H1 (cell line): ENCODE data around the gene CALR. TPM values are rescaled to one million over a fixed set of nuclear protein-coding genes. Genes with fewer than 3 reads are reported as not detected.

ENCODE experiments used
- CTCF ChIA-PET: fragments of 300-600 bp; sonication (Branson Sonifier 250); formaldehyde crosslinking; loops from one replicate; lab custom pipeline; 2021; ENCODE audit not compliant: partially characterized antibody; lab: Charles Lee
- POLR2A ChIA-PET: fragments of 300-600 bp; sonication (Branson Sonifier 250); formaldehyde crosslinking; loops from one replicate; lab custom pipeline; 2021; ENCODE audit warnings: inconsistent platforms; ENCODE audit not compliant: partially characterized antibody; lab: Charles Lee
- DNase-seq, 2 experiments: peaks; one replicate each; pipeline versions ENCODE4 v3.0.0 to v3.0.0-alpha.2; 2010 to 2022; ENCODE audit warnings: low spot score in 2 of 2, low read depth in 1 of 2, mixed read lengths in 1 of 2
- FAIRE-seq: peaks from 2 replicates; lab custom pipeline; 2011; peaks lifted over from hg19 to GRCh38; lab: Jason Lieb, UNC
- H2AFZ ChIP-seq: 2 replicates; pipeline ENCODE4 v1.8.1; 2012; ENCODE audit warnings: low read length, inconsistent platforms
- H2AK5ac ChIP-seq: 2 replicates; pipeline ENCODE4 v1.6.1; 2013; ENCODE audit warnings: low read depth, low read length
- H2BK120ac ChIP-seq: replicated peaks from 2 replicates; pipeline ENCODE3; 2013; ENCODE audit warnings: low read depth, low read length, inconsistent platforms
- H2BK12ac ChIP-seq: 2 replicates; pipeline ENCODE4 v1.6.1; 2013; ENCODE audit warnings: low read depth, low read length
- H2BK15ac ChIP-seq: 2 replicates; pipeline ENCODE4 v1.6.1; 2013; ENCODE audit warnings: low read length
- H2BK20ac ChIP-seq: 2 replicates; pipeline ENCODE4 v1.6.1; 2013; ENCODE audit warnings: low read length
- H2BK5ac ChIP-seq: 2 replicates; pipeline ENCODE4 v1.6.1; 2013; ENCODE audit warnings: low read depth, low read length
- H3K14ac ChIP-seq: 2 replicates; pipeline ENCODE4 v1.6.1; 2013; ENCODE audit warnings: inconsistent platforms; ENCODE audit not compliant: insufficient read length
- H3K18ac ChIP-seq: 2 replicates; pipeline ENCODE4 v1.6.1; 2013; ENCODE audit warnings: low read length; ENCODE audit errors: extremely low read depth
- H3K23ac ChIP-seq: 2 replicates; pipeline ENCODE4 v1.6.1; 2013; ENCODE audit warnings: inconsistent platforms; ENCODE audit not compliant: insufficient read length
- H3K23me2 ChIP-seq: 2 replicates; pipeline ENCODE4 v1.6.1; 2013; ENCODE audit warnings: low read depth, low read length
- H3K27ac ChIP-seq: 2 replicates; pipeline ENCODE4 v1.6.1; 2011; ENCODE audit warnings: low read depth, low read length, inconsistent platforms
- H3K27me3 ChIP-seq, 4 experiments: replicated peaks in 1 of 4; 1 replicate in 1 of 4; 2 replicates in 3 of 4; pipeline versions ENCODE4 v1.6.1 to v1.8.1; 2011 to 2013; ENCODE audit warnings: low read length in 3 of 4, mild to moderate bottlenecking in 3 of 4, inconsistent platforms in 2 of 4, mixed read lengths in 2 of 4, moderate library complexity in 1 of 4; ENCODE audit not compliant: control insufficient read depth in 3 of 4, insufficient read depth in 3 of 4; ENCODE audit errors: extremely low read depth in 1 of 4
- H3K36me3 ChIP-seq, 4 experiments: 2 replicates each; pipeline versions ENCODE4 v1.6.1 to v1.8.1; 2011 to 2013; ENCODE audit warnings: mild to moderate bottlenecking in 4 of 4, low read length in 3 of 4, moderate library complexity in 2 of 4, control low read depth in 1 of 4, inconsistent platforms in 1 of 4; ENCODE audit not compliant: insufficient read depth in 4 of 4, control insufficient read depth in 2 of 4
- H3K4ac ChIP-seq: replicated peaks from 2 replicates; pipeline ENCODE3; 2013; ENCODE audit warnings: low read length, low read depth, mixed read lengths, inconsistent platforms; ENCODE audit not compliant: insufficient read length
- H3K4me1 ChIP-seq, 4 experiments: replicated peaks in 1 of 4; 1 replicate in 1 of 4; 2 replicates in 3 of 4; pipeline versions ENCODE4 v1.6.1 to v1.8.1; 2011 to 2013; ENCODE audit warnings: low read length in 3 of 4, inconsistent platforms in 2 of 4, mixed read lengths in 1 of 4; ENCODE audit not compliant: insufficient read depth in 4 of 4, control insufficient read depth in 3 of 4
- H3K4me2 ChIP-seq, 2 experiments: 2 replicates each; pipeline versions ENCODE4 v1.6.1 to v1.8.1; 2011 to 2013; ENCODE audit warnings: low read depth in 2 of 2, low read length in 2 of 2, control low read depth in 1 of 2, inconsistent platforms in 1 of 2, mild to moderate bottlenecking in 1 of 2; ENCODE audit not compliant: insufficient read depth in 1 of 2
- H3K4me3 ChIP-seq, 4 experiments: fragments of 200-600, 300-600 bp in 1 of 4; sonication (generic), shearing (Covaris generic), sonication (Bioruptor Twin) in 1 of 4; 2 replicates each; pipeline versions ENCODE4 v1.5.1 to v1.8.1; 2011 to 2016; ENCODE audit warnings: low read length in 4 of 4, low read depth in 3 of 4, control low read depth in 2 of 4, inconsistent platforms in 2 of 4, mild to moderate bottlenecking in 2 of 4, mixed read lengths in 1 of 4, moderate library complexity in 1 of 4; ENCODE audit not compliant: insufficient read depth in 2 of 4; ENCODE audit errors: extremely low read depth in 1 of 4
- H3K56ac ChIP-seq: replicated peaks from 2 replicates; pipeline ENCODE3; 2013; ENCODE audit warnings: low read depth, mild to moderate bottlenecking, mixed read lengths, low read length, inconsistent platforms; ENCODE audit not compliant: insufficient read length
- H3K79me1 ChIP-seq: 2 replicates; pipeline ENCODE4 v1.6.1; 2013; ENCODE audit warnings: low read depth, low read length, control low read depth
- H3K79me2 ChIP-seq, 2 experiments: 2 replicates each; pipeline versions ENCODE4 v1.6.1 to v1.8.1; 2012 to 2013; ENCODE audit warnings: low read length in 2 of 2, mild to moderate bottlenecking in 2 of 2, inconsistent platforms in 1 of 2; ENCODE audit not compliant: insufficient read depth in 2 of 2, control insufficient read depth in 1 of 2
- H3K9ac ChIP-seq, 4 experiments: replicated peaks in 1 of 4; 1 replicate in 1 of 4; 2 replicates in 3 of 4; pipeline versions ENCODE4 v1.6.1 to v1.8.1; 2011 to 2013; ENCODE audit warnings: low read depth in 3 of 4, low read length in 3 of 4, control low read depth in 2 of 4, mild to moderate bottlenecking in 2 of 4, moderate library complexity in 2 of 4, inconsistent platforms in 1 of 4; ENCODE audit errors: extremely low read depth in 1 of 4
- H3K9me3 ChIP-seq, 2 experiments: 2 replicates each; pipeline versions ENCODE4 v1.6.1 to v1.8.1; 2012 to 2013; ENCODE audit warnings: mild to moderate bottlenecking in 2 of 2, moderate library complexity in 2 of 2, control low read depth in 1 of 2, inconsistent platforms in 1 of 2, low read depth in 1 of 2, low read length in 1 of 2, mixed read lengths in 1 of 2; ENCODE audit not compliant: insufficient read depth in 2 of 2
- H4K20me1 ChIP-seq, 2 experiments: replicated peaks in 1 of 2; 2 replicates each; pipeline versions ENCODE3 to v1.8.1; 2011 to 2013; ENCODE audit warnings: inconsistent platforms in 2 of 2, low read length in 2 of 2, mild to moderate bottlenecking in 1 of 2; ENCODE audit not compliant: insufficient read depth in 2 of 2, control insufficient read depth in 1 of 2
- H4K5ac ChIP-seq: 2 replicates; pipeline ENCODE4 v1.6.1; 2013; ENCODE audit warnings: low read length, low read depth, mixed read lengths, inconsistent platforms; ENCODE audit not compliant: insufficient read length
- H4K8ac ChIP-seq: 2 replicates; pipeline ENCODE4 v1.8.0; 2013; ENCODE audit warnings: mild to moderate bottlenecking, moderate library complexity, low read length, inconsistent platforms; ENCODE audit not compliant: insufficient read depth; ENCODE audit errors: extremely low read depth
- H4K91ac ChIP-seq: replicated peaks from 2 replicates; pipeline ENCODE3; 2013; ENCODE audit warnings: low read length, mixed read lengths, inconsistent platforms; ENCODE audit not compliant: insufficient read length
- BCL11A ChIP-seq, 2 experiments: IDR thresholded peaks; one replicate each; pipeline ENCODE4 v1.6.1; 2011; ENCODE audit warnings: low read depth in 2 of 2, low read length in 2 of 2, mild to moderate bottlenecking in 2 of 2
- CEBPB ChIP-seq: IDR thresholded peaks from 2 replicates; pipeline ENCODE4 v1.6.1; 2012; ENCODE audit warnings: low read depth, low read length
- CREB1 ChIP-seq: IDR thresholded peaks from 2 replicates; pipeline ENCODE4 v1.6.1; 2012; ENCODE audit warnings: inconsistent platforms
- EP300 ChIP-seq, 2 experiments: IDR thresholded peaks; 1 replicate in 1 of 2; 2 replicates in 1 of 2; pipeline ENCODE4 v1.6.1; 2011 to 2012; ENCODE audit warnings: low read depth in 2 of 2, low read length in 2 of 2, mild to moderate bottlenecking in 2 of 2, borderline replicate concordance in 1 of 2, inconsistent platforms in 1 of 2, moderate library complexity in 1 of 2
- EZH2 ChIP-seq: fragments of 200-600 bp; sonication (generic); IDR thresholded peaks from 2 replicates; pipeline ENCODE4 v1.7.1; 2012; ENCODE audit warnings: low read depth, mild to moderate bottlenecking, moderate library complexity, low read length, inconsistent platforms; ENCODE audit not compliant: severe bottlenecking
- HDAC6 ChIP-seq: IDR thresholded peaks from one replicate; pipeline ENCODE4 v1.7.1; 2012; ENCODE audit warnings: low read depth, mild to moderate bottlenecking, inconsistent platforms, low read length, moderate library complexity
- MAFK ChIP-seq: IDR thresholded peaks from 2 replicates; pipeline ENCODE4 v1.6.1; 2012; ENCODE audit warnings: low read depth, mild to moderate bottlenecking, improper control_type of control experiment, low read length
- POLR2AphosphoS5 ChIP-seq: IDR thresholded peaks from 2 replicates; pipeline ENCODE4 v1.6.1; 2011; ENCODE audit warnings: low read depth, low read length
- RNF2 ChIP-seq: fragments of 200-900, 300-1000 bp; sonication (generic); IDR thresholded peaks from 2 replicates; pipeline ENCODE4 v1.7.1; 2016; ENCODE audit warnings: borderline replicate concordance, low read depth, mild to moderate bottlenecking, antibody characterized with exemption, low read length; ENCODE audit not compliant: poor library complexity, severe bottlenecking; ENCODE audit errors: missing control alignments
- SAP30 ChIP-seq: fragments of 300-600 bp; sonication (generic); IDR thresholded peaks from 2 replicates; pipeline ENCODE4 v1.7.1; 2012; ENCODE audit warnings: low read length, moderate library complexity, mild to moderate bottlenecking, inconsistent platforms; ENCODE audit not compliant: insufficient read depth, insufficient replicate concordance
- SP1 ChIP-seq: IDR thresholded peaks from 2 replicates; pipeline ENCODE4 v1.6.1; 2011; ENCODE audit warnings: low read depth, low read length
- SP4 ChIP-seq: IDR thresholded peaks from 2 replicates; pipeline ENCODE4 v1.6.1; 2012; ENCODE audit warnings: low read length, inconsistent platforms
- SUZ12 ChIP-seq: fragments of 200-600 bp; sonication (generic); IDR thresholded peaks from 2 replicates; pipeline ENCODE4 v1.6.1; 2012; ENCODE audit warnings: mild to moderate bottlenecking, inconsistent platforms, low read length, moderate library complexity, mixed read lengths
- WGBS, 2 experiments: shearing (Covaris generic) in 1 of 2; methylation state at CpG; one replicate each; pipeline versions ENCODE4 v1.1.6 to v1.1.7; 2013 to 2015; ENCODE audit warnings: low lambda C conversion rate in 2 of 2, mixed read lengths in 2 of 2, inconsistent platforms in 1 of 2, low coverage in 1 of 2, missing lambda C conversion rate in 1 of 2; ENCODE audit not compliant: insufficient replicate concordance in 2 of 2, insufficient coverage in 1 of 2, insufficient read length in 1 of 2; ENCODE audit errors: extremely low coverage in 1 of 2, missing lambda C conversion rate in 1 of 2; 5-methylcytosine and 5-hydroxymethylcytosine counted together
- polyA plus RNA-seq, 7 experiments: library from polyadenylated mRNA; depleted of rRNA in 3 of 7; stranded (reverse) in 5 of 7; unstranded in 2 of 7; fragments of >200 nt in 5 of 7; fragments of 200-250 nt in 2 of 7; gene quantifications; 1 replicate in 5 of 7; 2 replicates in 1 of 7; 4 replicates in 1 of 7; pipeline versions ENCODE4 v1.2.1 to v1.2.3, GENCODE V29; 2011 to 2013; ENCODE audit warnings: missing spikeins in 2 of 7, mixed read lengths in 2 of 7
- total RNA-seq: library from RNA; stranded (reverse); fragmentation: NEBNext Ultra II Directional; extraction: Animal tissue kit (Norgen Biotek cat#: 25700); gene quantifications from 2 replicates; pipeline ENCODE4 v1.2.1, GENCODE V29; 2021

CALR gene
- total and polyA plus RNA-seq, 2 of the 8 experiments (the other 6 are each of a cell fraction or from before 2014, with no cell fraction given), result 591 to 1,155 TPM

DNA sequence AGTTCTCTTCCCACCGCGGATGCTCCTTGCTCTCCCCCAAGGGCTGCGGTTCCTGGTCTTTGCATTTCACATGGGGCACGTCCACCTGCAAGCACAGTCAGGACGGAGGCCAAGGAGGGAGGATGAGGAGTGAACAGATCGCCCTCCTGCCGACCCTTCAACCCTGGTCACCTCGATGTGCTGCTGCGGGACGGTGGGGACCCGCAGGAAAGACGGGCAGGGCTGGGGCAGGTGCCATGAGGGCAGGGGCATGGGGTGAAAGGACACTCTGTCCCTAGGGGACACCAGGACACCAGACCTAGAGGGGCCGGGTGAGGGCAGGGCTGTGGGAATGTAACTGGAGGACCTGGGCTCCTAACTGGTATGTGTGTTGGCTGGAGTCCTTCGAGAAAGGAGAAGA, 20.2 kb upstream of the CALR start:
- Histone ChIP-seq H2BK20ac (0 out of 2 replicates have a peak overlapping the region, but pooled peaks have one; percentile 23), H4K20me1 (no peaks in the 10 kb centered on the region), H3K79me2 (no peaks in the 10 kb centered on the region), H3K56ac (no peak overlapping the region), H4K8ac (no peak overlapping the region), H3K27ac (no peak overlapping the region), H3K9me3 (peaks cover 2 to 9% of the 10 kb centered on the region in 2 experiments; a peak in 1 of 4 replicates), H2BK5ac (no peak overlapping the region), H3K79me1 (no peaks in the 10 kb centered on the region), H2BK15ac (no peak overlapping the region), H3K18ac (no peak overlapping the region), H2AFZ (no peak overlapping the region), H3K23ac (no peak overlapping the region), H4K5ac (no peak overlapping the region), H2BK12ac (peak overlapping the region; percentile 23; the same call in 1 of the 2 replicates), H3K4me1 (peaks cover 5 to 9% (median 7%) of the 10 kb centered on the region in 4 experiments; a peak in 6 of 7 replicates), H3K4me2 (no peak overlapping the region), H4K91ac (no peak overlapping the region), H3K23me2 (no peaks in the 10 kb centered on the region), H3K27me3 (peaks cover 6 to 12% (median 11%) of the 10 kb centered on the region in 4 experiments), H3K4ac (no peak overlapping the region), H2BK120ac (no peak overlapping the region), H3K4me3 (no peak overlapping the region), H2AK5ac (peak overlapping the region; percentile 65; the same call in 1 of the 2 replicates), H3K14ac (no peak overlapping the region), H3K36me3 (peaks cover 5 to 14% (median 10%) of the 10 kb centered on the region in 4 experiments; a peak in 5 of 8 replicates), H3K9ac (no peak overlapping the region)
- POLR2A ChIA-PET, result interaction anchor here (1.2 to 13.9 kb wide), 7 partner anchors 8 to 34 kb away, joined by 4 to 180 read pairs (median 9); partner anchors contain the start of genes CALR, FARSA and GCDH
- DNase-seq (no peak), FAIRE-seq (no peak)
- 92% methylated on average over 14 of the region's 14 CpGs; no CpG with 5 or more reads in 1 of the 2 experiments for WGBS, 2 experiments
- CTCF ChIA-PET, result interaction anchor here (0.6 kb wide), 1 partner anchor 307 kb away, joined by 3 read pairs; no protein-coding TSS in a partner anchor
- TF ChIP-seq EP300 (IDR thresholded peaks at IDR 0.05; ENCODE audit: borderline replicate concordance in 1 of 2, low read depth in 2 of 2, low read length in 2 of 2), result no peak
- no peak for TF ChIP-seq CEBPB
- TF ChIP-seq SUZ12, result no peak
- TF ChIP-seq HDAC6, result no peak
- no peak for TF ChIP-seq CREB1
- no peak for TF ChIP-seq SAP30
- TF ChIP-seq RNF2, result no peak
- TF ChIP-seq POLR2AphosphoS5, result no peak; the same call in 1 of the 2 replicates
- TF ChIP-seq SP1, result no peak
- TF ChIP-seq EZH2, result no peak
- no peak for TF ChIP-seq MAFK
- no peak for TF ChIP-seq SP4
- TF ChIP-seq BCL11A (IDR thresholded peaks at IDR 0.05; ENCODE audit: low read depth in 2 of 2, low read length in 2 of 2), result no peak
